ENCODE data around the gene COL27A1. TPM values are rescaled to one million over a fixed set of nuclear protein-coding genes. Genes with fewer than 3 reads are reported as not detected.
"Not testable (repeated sequence)": the region's sequence is repeated elsewhere in the genome, so short reads cannot be mapped to it uniquely, and the experiment has no call there.

The COL27A1 gene
- total RNA-seq, 1 experiment from 2014 or later = 17.6 TPM

GRCh38 chr9:114322160-114322818, 167.0 kb downstream of the COL27A1 start:
- not testable (repeated sequence) for DNase-seq (ENCODE audit: low spot score)

- not testable (repeated sequence) for DNase-seq (ENCODE audit: low spot score)
These were observed 167.6 kb downstream of the COL27A1 start, which contains the start of gene ORM1 for GRCh38 chr9:114322831-114323531. TSS of gene ORM1 (plus strand) at chr9:114323098. CDS start at chr9:114323134, 36 bp downstream.

- not testable (repeated sequence) for DNase-seq (ENCODE audit: low spot score)
These were observed 168.5 kb downstream of the COL27A1 start for GRCh38 chr9:114323849-114324248.

GRCh38 chr9:114324492-114324891, 169.2 kb downstream of the COL27A1 start:
- DNase-seq (ENCODE audit: low spot score) = no peak

GRCh38 chr9:114324965-114325364, 169.6 kb downstream of the COL27A1 start:
- DNase-seq (ENCODE audit: low spot score) = not testable (repeated sequence)

GRCh38 chr9:114325684-114326254, 170.4 kb downstream of the COL27A1 start:
- not testable (repeated sequence) for DNase-seq (ENCODE audit: low spot score)

GRCh38 chr9:114327749-114328148, 172.4 kb downstream of the COL27A1 start:
- no peak for DNase-seq (ENCODE audit: low spot score)

GRCh38 chr9:114328357-114328820, 173.1 kb downstream of the COL27A1 start:
- DNase-seq (ENCODE audit: low spot score) = not testable (repeated sequence)

GRCh38 chr9:114328937-114329624, 173.7 kb downstream of the COL27A1 start:
- DNase-seq (ENCODE audit: low spot score) = not testable (repeated sequence)

- not testable (repeated sequence) for DNase-seq (ENCODE audit: low spot score)
These were observed 174.3 kb downstream of the COL27A1 start, which contains the start of gene ORM2 for GRCh38 chr9:114329625-114330022. TSS of gene ORM2 (plus strand) at chr9:114329869. CDS start at chr9:114329905, 36 bp downstream.

GRCh38 chr9:114330636-114331035, 175.3 kb downstream of the COL27A1 start:
- no peak for DNase-seq (ENCODE audit: low spot score)

- DNase-seq (ENCODE audit: low spot score) = not testable (repeated sequence)
These were observed 176.2 kb downstream of the COL27A1 start for GRCh38 chr9:114331229-114332195.

GRCh38 chr9:114332474-114333040, 177.2 kb downstream of the COL27A1 start:
- DNase-seq (ENCODE audit: low spot score) = not testable (repeated sequence)

GRCh38 chr9:114333718-114334117, 178.4 kb downstream of the COL27A1 start:
- not testable (repeated sequence) for DNase-seq (ENCODE audit: low spot score)

GRCh38 chr9:114334490-114334889, 179.2 kb downstream of the COL27A1 start:
- no peak for DNase-seq (ENCODE audit: low spot score)

GRCh38 chr9:114335745-114336144, 180.4 kb downstream of the COL27A1 start:
- DNase-seq (ENCODE audit: low spot score) = no peak

- no peak for DNase-seq (ENCODE audit: low spot score)
These were observed 180.8 kb downstream of the COL27A1 start for GRCh38 chr9:114336157-114336556.

- DNase-seq (ENCODE audit: low spot score) = no peak
These were observed 181.5 kb downstream of the COL27A1 start for GRCh38 chr9:114336699-114337395.

GRCh38 chr9:114338187-114338586, 182.8 kb downstream of the COL27A1 start:
- DNase-seq (ENCODE audit: low spot score) = no peak
